ENCODE measurements around the gene CSRNP2.
"Not testable (repeated sequence)": the region's sequence is repeated elsewhere in the genome, so short reads cannot be mapped to it uniquely, and the experiment has no call there.

Gene CSRNP2

GRCh38 chr12:51019927-51020326 lies 63.5 kb downstream of the CSRNP2 start:
- H3K4me3 ChIP-seq (ENCODE audit: low read depth, low read length) = no peak overlapping the region
- DNase-seq (ENCODE audit: low read depth) = no peak
- TF ChIP-seq POLR2A (IDR thresholded peaks at IDR 0.05; ENCODE audit: extremely low read depth, insufficient read length) (no peak), MYC (IDR thresholded peaks at IDR 0.05; ENCODE audit: low read depth, low read length) (no peak)
- TF ChIP-seq, protein P1, sequence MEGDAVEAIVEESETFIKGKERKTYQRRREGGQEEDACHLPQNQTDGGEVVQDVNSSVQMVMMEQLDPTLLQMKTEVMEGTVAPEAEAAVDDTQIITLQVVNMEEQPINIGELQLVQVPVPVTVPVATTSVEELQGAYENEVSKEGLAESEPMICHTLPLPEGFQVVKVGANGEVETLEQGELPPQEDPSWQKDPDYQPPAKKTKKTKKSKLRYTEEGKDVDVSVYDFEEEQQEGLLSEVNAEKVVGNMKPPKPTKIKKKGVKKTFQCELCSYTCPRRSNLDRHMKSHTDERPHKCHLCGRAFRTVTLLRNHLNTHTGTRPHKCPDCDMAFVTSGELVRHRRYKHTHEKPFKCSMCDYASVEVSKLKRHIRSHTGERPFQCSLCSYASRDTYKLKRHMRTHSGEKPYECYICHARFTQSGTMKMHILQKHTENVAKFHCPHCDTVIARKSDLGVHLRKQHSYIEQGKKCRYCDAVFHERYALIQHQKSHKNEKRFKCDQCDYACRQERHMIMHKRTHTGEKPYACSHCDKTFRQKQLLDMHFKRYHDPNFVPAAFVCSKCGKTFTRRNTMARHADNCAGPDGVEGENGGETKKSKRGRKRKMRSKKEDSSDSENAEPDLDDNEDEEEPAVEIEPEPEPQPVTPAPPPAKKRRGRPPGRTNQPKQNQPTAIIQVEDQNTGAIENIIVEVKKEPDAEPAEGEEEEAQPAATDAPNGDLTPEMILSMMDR (IDR thresholded peaks at IDR 0.05; ENCODE audit: low read depth, low read length) = no peak
- TF ChIP-seq, protein P2, sequence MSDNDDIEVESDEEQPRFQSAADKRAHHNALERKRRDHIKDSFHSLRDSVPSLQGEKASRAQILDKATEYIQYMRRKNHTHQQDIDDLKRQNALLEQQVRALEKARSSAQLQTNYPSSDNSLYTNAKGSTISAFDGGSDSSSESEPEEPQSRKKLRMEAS (IDR thresholded peaks at IDR 0.05; ENCODE audit: low read depth, low read length) = no peak

GRCh38 chr12:51018956-51019355 lies 64.4 kb downstream of the CSRNP2 start:
- DNase-seq (ENCODE audit: low read depth) = no peak
- H3K4me3 ChIP-seq (ENCODE audit: low read depth, low read length) = no peak overlapping the region
- TF ChIP-seq, protein P1 (IDR thresholded peaks at IDR 0.05; ENCODE audit: low read depth, low read length) = no peak
- no peak for TF ChIP-seq MYC (IDR thresholded peaks at IDR 0.05; ENCODE audit: low read depth, low read length)
- no peak for TF ChIP-seq POLR2A (IDR thresholded peaks at IDR 0.05; ENCODE audit: extremely low read depth, insufficient read length)
- TF ChIP-seq, protein P2 (IDR thresholded peaks at IDR 0.05; ENCODE audit: low read depth, low read length) = no peak

- H3K4me3 ChIP-seq (ENCODE audit: low read depth, low read length) = no peak overlapping the region
- no peak for DNase-seq (ENCODE audit: low read depth)
- TF ChIP-seq MYC (IDR thresholded peaks at IDR 0.05; ENCODE audit: low read depth, low read length) (no peak), POLR2A (IDR thresholded peaks at IDR 0.05; ENCODE audit: extremely low read depth, insufficient read length) (no peak)
- TF ChIP-seq, protein P2 (IDR thresholded peaks at IDR 0.05; ENCODE audit: low read depth, low read length) = no peak
- TF ChIP-seq, protein P1 (IDR thresholded peaks at IDR 0.05; ENCODE audit: low read depth, low read length) = no peak
These were observed 65.9 kb downstream of the CSRNP2 start for GRCh38 chr12:51017452-51017851.

DNA sequence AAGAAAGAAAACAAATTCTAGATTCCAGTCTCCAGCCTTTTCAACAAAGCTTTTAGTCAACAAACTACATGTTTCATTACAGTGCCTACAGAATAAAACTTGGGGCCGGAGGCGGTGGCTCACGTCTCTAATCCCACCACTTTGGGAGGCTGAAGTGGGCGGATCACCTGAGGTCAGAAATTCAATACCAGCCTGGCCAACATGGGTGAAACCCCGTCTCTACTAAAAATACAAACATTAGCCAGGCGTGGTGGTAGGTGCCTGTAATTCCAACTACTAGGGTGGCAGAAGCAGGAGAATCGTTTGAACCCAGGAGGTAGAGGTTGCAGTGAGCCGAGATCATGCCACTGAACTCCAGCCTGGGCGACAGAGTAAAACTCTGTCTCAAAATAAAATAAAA lies 68.9 kb downstream of the CSRNP2 start:
- not testable (repeated sequence) for H3K4me3 ChIP-seq (ENCODE audit: low read depth, low read length); DNase-seq (ENCODE audit: low read depth)

GRCh38 chr12:51013441-51013840 lies 70.0 kb downstream of the CSRNP2 start:
- DNase-seq (ENCODE audit: low read depth) = no peak
- H3K4me3 ChIP-seq (ENCODE audit: low read depth, low read length) = no peak overlapping the region
- TF ChIP-seq, protein P1 (IDR thresholded peaks at IDR 0.05; ENCODE audit: low read depth, low read length) = no peak
- TF ChIP-seq POLR2A (IDR thresholded peaks at IDR 0.05; ENCODE audit: extremely low read depth, insufficient read length) = no peak

DNA sequence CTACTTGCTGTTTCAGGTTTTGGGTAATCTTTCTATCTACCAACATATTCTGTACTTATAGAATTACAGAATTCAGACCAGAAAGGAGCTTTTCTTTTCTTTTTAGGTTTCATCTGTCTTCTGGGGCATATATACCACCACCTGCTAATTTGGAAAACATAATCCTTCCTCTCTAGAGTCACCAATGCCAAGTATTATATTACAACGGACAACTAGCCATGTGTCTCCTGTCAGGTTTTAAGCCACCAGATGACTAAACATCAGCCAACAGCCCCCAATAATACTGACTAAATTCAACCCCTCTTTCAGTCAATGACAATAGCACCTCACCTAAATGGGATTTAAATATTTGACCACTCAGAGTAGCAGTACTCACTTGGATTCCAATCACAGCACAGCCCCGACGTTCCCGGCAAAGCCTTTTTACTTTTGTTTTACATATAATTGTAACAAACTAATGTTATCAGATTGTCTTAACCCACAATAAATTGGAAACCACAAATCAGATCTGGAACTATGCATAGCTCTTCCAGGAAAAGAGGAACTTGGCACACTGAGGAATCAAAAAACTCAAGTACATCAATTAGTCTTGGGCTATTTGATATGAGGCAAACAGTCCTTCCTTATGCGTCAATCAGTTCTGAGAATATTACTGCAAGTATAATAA lies 70.7 kb downstream of the CSRNP2 start:
- TF ChIP-seq, protein P2 (IDR thresholded peaks at IDR 0.05; ENCODE audit: low read depth, low read length) = no peak
- TF ChIP-seq, protein P1 (IDR thresholded peaks at IDR 0.05; ENCODE audit: low read depth, low read length) = no peak
- TF ChIP-seq MYC (IDR thresholded peaks at IDR 0.05; ENCODE audit: low read depth, low read length) = no peak
- no peak for TF ChIP-seq POLR2A (IDR thresholded peaks at IDR 0.05; ENCODE audit: extremely low read depth, insufficient read length)
- H3K4me3 ChIP-seq (ENCODE audit: low read depth, low read length) = no peak overlapping the region
- DNase-seq (ENCODE audit: low read depth) = no peak

Measured in NB4 (cell line).